ENCODE results near the gene TAS1R3. TPM values are rescaled to one million over a fixed set of nuclear protein-coding genes. Genes with fewer than 3 reads are reported as not detected.
"Not testable (repeated sequence)": the region's sequence is repeated elsewhere in the genome, so short reads cannot be mapped to it uniquely, and the experiment has no call there.

The TAS1R3 gene
- total RNA-seq, 2 donors from 2014 or later = 0.09 to 0.35 TPM

GRCh38 chr1:1365875-1366698 is 35.0 kb downstream of the TAS1R3 start:
- Mint-ChIP-seq H3K36me3 (ENCODE audit: low read depth) (no peaks in the 10 kb centered on the region), H3K27ac (no peak overlapping the region), H3K27me3 (ENCODE audit: insufficient read depth) (peaks cover 12% of the 10 kb centered on the region), H3K4me1 (peaks cover 7% of the 10 kb centered on the region), H3K4me3 (no peak overlapping the region), H3K9me3 (peaks cover 3% of the 10 kb centered on the region)
- Histone ChIP-seq H3K9ac (ENCODE audit: extremely low read depth, low read length, poor library complexity, severe bottlenecking) (no peak overlapping the region), H3K36me3 (ENCODE audit: control insufficient read depth, insufficient read depth, low read length) (no peaks in the 10 kb centered on the region), H3K4me1 (ENCODE audit: control insufficient read depth, insufficient read depth, low read length) (no peaks in the 10 kb centered on the region), H3K9me3 (ENCODE audit: control insufficient read depth, low read length) (peaks cover 19% of the 10 kb centered on the region), H3K27me3 (ENCODE audit: control insufficient read depth, insufficient read depth, low read length, poor library complexity, severe bottlenecking) (no peaks in the 10 kb centered on the region), H3K27ac (ENCODE audit: low read depth, low read length) (no peak overlapping the region), H3K4me3 (ENCODE audit: low read length) (peak overlapping the region; percentile 37)
- TF ChIP-seq CTCF (conservative IDR thresholded peaks at IDR 0.05) = no peak
- 79 to 81% methylated on average over 10 of the region's 10 CpGs for WGBS, 2 experiments (ENCODE audit: insufficient coverage in 1 of 2, insufficient read length in 1 of 2)
- no peak for DNase-seq

- Histone ChIP-seq H3K27me3 (ENCODE audit: control insufficient read depth, insufficient read depth, low read length, poor library complexity, severe bottlenecking) (no peaks in the 10 kb centered on the region), H3K4me3 (ENCODE audit: low read length) (peak overlapping the region; percentile 37), H3K9me3 (ENCODE audit: control insufficient read depth, low read length) (peaks cover 19% of the 10 kb centered on the region), H3K27ac (ENCODE audit: low read depth, low read length) (no peak overlapping the region), H3K9ac (ENCODE audit: extremely low read depth, low read length, poor library complexity, severe bottlenecking) (no peak overlapping the region), H3K4me1 (ENCODE audit: control insufficient read depth, insufficient read depth, low read length) (no peaks in the 10 kb centered on the region), H3K36me3 (ENCODE audit: control insufficient read depth, insufficient read depth, low read length) (peaks cover 5% of the 10 kb centered on the region)
- no peak overlapping the region for H3K27ac Mint-ChIP-seq
- H3K9me3 Mint-ChIP-seq = peaks cover 3% of the 10 kb centered on the region
- peaks cover 12% of the 10 kb centered on the region for H3K27me3 Mint-ChIP-seq (ENCODE audit: insufficient read depth)
- 93 to 94% methylated on average over 3 of the region's 3 CpGs for WGBS, 2 experiments (ENCODE audit: insufficient coverage in 1 of 2, insufficient read length in 1 of 2)
- DNase-seq = no peak
- peaks cover 6% of the 10 kb centered on the region for H3K4me1 Mint-ChIP-seq
- no peak overlapping the region for H3K4me3 Mint-ChIP-seq
- no peak for TF ChIP-seq CTCF (conservative IDR thresholded peaks at IDR 0.05)
- H3K36me3 Mint-ChIP-seq (ENCODE audit: low read depth) = no peaks in the 10 kb centered on the region
Measured at GRCh38 chr1:1366699-1367066, 35.6 kb downstream of the TAS1R3 start.

- Histone ChIP-seq H3K27ac (ENCODE audit: low read depth, low read length) (no peak overlapping the region), H3K9me3 (ENCODE audit: control insufficient read depth, low read length) (peaks cover 19% of the 10 kb centered on the region), H3K27me3 (ENCODE audit: control insufficient read depth, insufficient read depth, low read length, poor library complexity, severe bottlenecking) (no peaks in the 10 kb centered on the region), H3K36me3 (ENCODE audit: control insufficient read depth, insufficient read depth, low read length) (peaks cover 6% of the 10 kb centered on the region), H3K4me1 (ENCODE audit: control insufficient read depth, insufficient read depth, low read length) (no peaks in the 10 kb centered on the region), H3K4me3 (ENCODE audit: low read length) (no peak overlapping the region), H3K9ac (ENCODE audit: extremely low read depth, low read length, poor library complexity, severe bottlenecking) (no peak overlapping the region)
- no peak for TF ChIP-seq CTCF (conservative IDR thresholded peaks at IDR 0.05)
- peaks cover 8% of the 10 kb centered on the region for H3K27me3 Mint-ChIP-seq (ENCODE audit: insufficient read depth)
- DNase-seq = no peak
- H3K9me3 Mint-ChIP-seq = peaks cover 3% of the 10 kb centered on the region
- H3K4me1 Mint-ChIP-seq = peaks cover under 1% of the 10 kb centered on the region
- H3K36me3 Mint-ChIP-seq (ENCODE audit: low read depth) = no peaks in the 10 kb centered on the region
- 95 to 97% methylated on average over 4 to 5 of the region's 5 CpGs for WGBS, 2 experiments (ENCODE audit: insufficient coverage in 1 of 2, insufficient read length in 1 of 2)
- H3K4me3 Mint-ChIP-seq = no peak overlapping the region
- H3K27ac Mint-ChIP-seq = no peak overlapping the region
Measured at GRCh38 chr1:1367315-1367714, 36.2 kb downstream of the TAS1R3 start.

- H3K27me3 ChIP-seq (ENCODE audit: control insufficient read depth, insufficient read depth, low read length, poor library complexity, severe bottlenecking); H3K9ac ChIP-seq (ENCODE audit: extremely low read depth, low read length, poor library complexity, severe bottlenecking); H3K4me3 ChIP-seq (ENCODE audit: low read length); H3K4me3 Mint-ChIP-seq; DNase-seq; H3K4me1 ChIP-seq (ENCODE audit: control insufficient read depth, insufficient read depth, low read length); H3K9me3 Mint-ChIP-seq; H3K4me1 Mint-ChIP-seq; H3K27ac ChIP-seq (ENCODE audit: low read depth, low read length); H3K27me3 Mint-ChIP-seq (ENCODE audit: insufficient read depth); H3K27ac Mint-ChIP-seq; H3K36me3 Mint-ChIP-seq (ENCODE audit: low read depth): not testable (repeated sequence)
- peaks cover 12% of the 10 kb centered on the region for H3K36me3 ChIP-seq (ENCODE audit: control insufficient read depth, insufficient read depth, low read length)
- peaks cover 19% of the 10 kb centered on the region for H3K9me3 ChIP-seq (ENCODE audit: control insufficient read depth, low read length)
- WGBS, 2 experiments (ENCODE audit: insufficient coverage in 1 of 2, insufficient read length in 1 of 2) = 97 to 98% methylated on average over 5 to 14 of the region's 14 CpGs
Measured at GRCh38 chr1:1370094-1370493, 39.0 kb downstream of the TAS1R3 start.
